ENCODE measurements around the gene EXOC4. TPM values are rescaled to one million over a fixed set of nuclear protein-coding genes. Genes with fewer than 3 reads are reported as not detected.

EXOC4 gene
- total and polyA plus RNA-seq, 4 donors = 47.5 to 100 (median 72.3) TPM

GRCh38 chr7:134042307-134042706 lies 789.4 kb downstream of the EXOC4 start:
- H3K4me1 ChIP-seq (ENCODE audit: control insufficient read depth, insufficient read depth, low read length) = no peaks in the 10 kb centered on the region
- no peaks in the 10 kb centered on the region for H3K9me3 ChIP-seq (ENCODE audit: control insufficient read depth, insufficient read depth, low read length)
- no peaks in the 10 kb centered on the region for H3K36me3 ChIP-seq (ENCODE audit: control insufficient read depth, insufficient read depth, low read length)
- WGBS (ENCODE audit: insufficient coverage) = 50% methylated on average over 4 of the region's 4 CpGs
- H3K27me3 ChIP-seq (ENCODE audit: control insufficient read depth, insufficient read depth, low read length) = no peaks in the 10 kb centered on the region
- no peak overlapping the region for H3K4me3 ChIP-seq (ENCODE audit: low read depth, low read length)
- no peak overlapping the region for H3K27ac ChIP-seq (ENCODE audit: low read depth, low read length)
- peak in 1 of 6 donors; percentile 25 for DNase-seq (ENCODE audit: low read depth in 4 of 6, low spot score in 6 of 6)

GRCh38 chr7:134044682-134045081 lies 791.8 kb downstream of the EXOC4 start:
- Histone ChIP-seq H3K4me3 (ENCODE audit: low read depth, low read length) (no peak overlapping the region), H3K4me1 (ENCODE audit: control insufficient read depth, insufficient read depth, low read length) (no peaks in the 10 kb centered on the region), H3K27me3 (ENCODE audit: control insufficient read depth, insufficient read depth, low read length) (no peaks in the 10 kb centered on the region), H3K27ac (ENCODE audit: low read depth, low read length) (no peak overlapping the region), H3K9me3 (ENCODE audit: control insufficient read depth, insufficient read depth, low read length) (no peaks in the 10 kb centered on the region), H3K36me3 (ENCODE audit: control insufficient read depth, insufficient read depth, low read length) (no peaks in the 10 kb centered on the region)
- no peak for DNase-seq (ENCODE audit: low read depth in 4 of 6, low spot score in 6 of 6)
- 100% methylated on average over 1 of the region's 2 CpGs for WGBS (ENCODE audit: insufficient coverage)

- WGBS (ENCODE audit: insufficient coverage) = no CpG with 5 or more reads among the region's 4 CpGs
- no peak overlapping the region for H3K27ac ChIP-seq (ENCODE audit: low read depth, low read length)
- no peak for DNase-seq (ENCODE audit: low read depth in 4 of 6, low spot score in 6 of 6)
- H3K27me3 ChIP-seq (ENCODE audit: control insufficient read depth, insufficient read depth, low read length) = no peaks in the 10 kb centered on the region
- no peaks in the 10 kb centered on the region for H3K36me3 ChIP-seq (ENCODE audit: control insufficient read depth, insufficient read depth, low read length)
- no peaks in the 10 kb centered on the region for H3K4me1 ChIP-seq (ENCODE audit: control insufficient read depth, insufficient read depth, low read length)
- no peaks in the 10 kb centered on the region for H3K9me3 ChIP-seq (ENCODE audit: control insufficient read depth, insufficient read depth, low read length)
- H3K4me3 ChIP-seq (ENCODE audit: low read depth, low read length) = no peak overlapping the region
These were observed 792.8 kb downstream of the EXOC4 start for GRCh38 chr7:134045716-134046115.

- H3K27ac ChIP-seq (ENCODE audit: low read depth, low read length) = no peak overlapping the region
- no peak for DNase-seq (ENCODE audit: low read depth in 4 of 6, low spot score in 6 of 6)
These were observed 793.8 kb downstream of the EXOC4 start for GRCh38 chr7:134046594-134047128.

GRCh38 chr7:134047675-134048074 lies 794.8 kb downstream of the EXOC4 start:
- H3K27ac ChIP-seq (ENCODE audit: low read depth, low read length) = no peak overlapping the region
- no peak overlapping the region for H3K4me3 ChIP-seq (ENCODE audit: low read depth, low read length)
- no peaks in the 10 kb centered on the region for H3K9me3 ChIP-seq (ENCODE audit: control insufficient read depth, insufficient read depth, low read length)
- WGBS (ENCODE audit: insufficient coverage) = no CpG with 5 or more reads among the region's 4 CpGs
- no peaks in the 10 kb centered on the region for H3K27me3 ChIP-seq (ENCODE audit: control insufficient read depth, insufficient read depth, low read length)
- DNase-seq (ENCODE audit: low read depth in 4 of 6, low spot score in 6 of 6) = no peak
- no peaks in the 10 kb centered on the region for H3K4me1 ChIP-seq (ENCODE audit: control insufficient read depth, insufficient read depth, low read length)
- H3K36me3 ChIP-seq (ENCODE audit: control insufficient read depth, insufficient read depth, low read length) = no peaks in the 10 kb centered on the region

More at GRCh38 chr7:134046594-134047128, 793.8 kb downstream of the EXOC4 start:
- 92% methylated on average over 4 of the region's 9 CpGs for WGBS (ENCODE audit: insufficient coverage)
- Histone ChIP-seq H3K4me3 (ENCODE audit: low read depth, low read length) (no peak overlapping the region), H3K36me3 (ENCODE audit: control insufficient read depth, insufficient read depth, low read length) (no peaks in the 10 kb centered on the region), H3K27me3 (ENCODE audit: control insufficient read depth, insufficient read depth, low read length) (no peaks in the 10 kb centered on the region), H3K9me3 (ENCODE audit: control insufficient read depth, insufficient read depth, low read length) (no peaks in the 10 kb centered on the region), H3K4me1 (ENCODE audit: control insufficient read depth, insufficient read depth, low read length) (no peaks in the 10 kb centered on the region)

- no CpG with 5 or more reads among the region's 1 CpG for WGBS (ENCODE audit: insufficient coverage)
- H3K9me3 ChIP-seq (ENCODE audit: control insufficient read depth, insufficient read depth, low read length) = no peaks in the 10 kb centered on the region
- no peak overlapping the region for H3K4me3 ChIP-seq (ENCODE audit: low read depth, low read length)
- no peak for DNase-seq (ENCODE audit: low read depth in 4 of 6, low spot score in 6 of 6)
- H3K27ac ChIP-seq (ENCODE audit: low read depth, low read length) = no peak overlapping the region
- H3K4me1 ChIP-seq (ENCODE audit: control insufficient read depth, insufficient read depth, low read length) = no peaks in the 10 kb centered on the region
- H3K27me3 ChIP-seq (ENCODE audit: control insufficient read depth, insufficient read depth, low read length) = no peaks in the 10 kb centered on the region
- no peaks in the 10 kb centered on the region for H3K36me3 ChIP-seq (ENCODE audit: control insufficient read depth, insufficient read depth, low read length)
These were observed 795.3 kb downstream of the EXOC4 start for GRCh38 chr7:134048166-134048565.

- Histone ChIP-seq H3K27ac (ENCODE audit: low read depth, low read length) (no peak overlapping the region), H3K36me3 (ENCODE audit: control insufficient read depth, insufficient read depth, low read length) (no peaks in the 10 kb centered on the region), H3K4me3 (ENCODE audit: low read depth, low read length) (no peak overlapping the region), H3K27me3 (ENCODE audit: control insufficient read depth, insufficient read depth, low read length) (no peaks in the 10 kb centered on the region), H3K4me1 (ENCODE audit: control insufficient read depth, insufficient read depth, low read length) (no peaks in the 10 kb centered on the region), H3K9me3 (ENCODE audit: control insufficient read depth, insufficient read depth, low read length) (no peaks in the 10 kb centered on the region)
- WGBS (ENCODE audit: insufficient coverage) = 100% methylated on average over 1 of the region's 2 CpGs
- DNase-seq (ENCODE audit: low read depth in 4 of 6, low spot score in 6 of 6) = no peak
These were observed 798.1 kb downstream of the EXOC4 start for GRCh38 chr7:134051020-134051419.

- Histone ChIP-seq H3K4me3 (ENCODE audit: low read depth, low read length) (no peak overlapping the region), H3K27ac (ENCODE audit: low read depth, low read length) (no peak overlapping the region), H3K27me3 (ENCODE audit: control insufficient read depth, insufficient read depth, low read length) (no peaks in the 10 kb centered on the region), H3K4me1 (ENCODE audit: control insufficient read depth, insufficient read depth, low read length) (no peaks in the 10 kb centered on the region), H3K36me3 (ENCODE audit: control insufficient read depth, insufficient read depth, low read length) (no peaks in the 10 kb centered on the region), H3K9me3 (ENCODE audit: control insufficient read depth, insufficient read depth, low read length) (no peaks in the 10 kb centered on the region)
- 88% methylated on average over 3 of the region's 8 CpGs for WGBS (ENCODE audit: insufficient coverage)
- no peak for DNase-seq (ENCODE audit: low read depth in 4 of 6, low spot score in 6 of 6)
These were observed 803.9 kb downstream of the EXOC4 start for GRCh38 chr7:134056816-134057215.

GRCh38 chr7:134058521-134058920 lies 805.6 kb downstream of the EXOC4 start:
- Histone ChIP-seq H3K36me3 (ENCODE audit: control insufficient read depth, insufficient read depth, low read length) (no peaks in the 10 kb centered on the region), H3K9me3 (ENCODE audit: control insufficient read depth, insufficient read depth, low read length) (no peaks in the 10 kb centered on the region), H3K4me3 (ENCODE audit: low read depth, low read length) (no peak overlapping the region), H3K27me3 (ENCODE audit: control insufficient read depth, insufficient read depth, low read length) (no peaks in the 10 kb centered on the region), H3K27ac (ENCODE audit: low read depth, low read length) (no peak overlapping the region), H3K4me1 (ENCODE audit: control insufficient read depth, insufficient read depth, low read length) (no peaks in the 10 kb centered on the region)
- WGBS (ENCODE audit: insufficient coverage) = no CpG with 5 or more reads among the region's 3 CpGs
- DNase-seq (ENCODE audit: low read depth in 4 of 6, low spot score in 6 of 6) = no peak

- H3K27me3 ChIP-seq (ENCODE audit: control insufficient read depth, insufficient read depth, low read length) = no peaks in the 10 kb centered on the region
- no peak overlapping the region for H3K27ac ChIP-seq (ENCODE audit: low read depth, low read length)
- H3K9me3 ChIP-seq (ENCODE audit: control insufficient read depth, insufficient read depth, low read length) = no peaks in the 10 kb centered on the region
- 83% methylated on average over 3 of the region's 4 CpGs for WGBS (ENCODE audit: insufficient coverage)
- DNase-seq (ENCODE audit: low read depth in 4 of 6, low spot score in 6 of 6) = no peak
- no peaks in the 10 kb centered on the region for H3K4me1 ChIP-seq (ENCODE audit: control insufficient read depth, insufficient read depth, low read length)
- no peaks in the 10 kb centered on the region for H3K36me3 ChIP-seq (ENCODE audit: control insufficient read depth, insufficient read depth, low read length)
- no peak overlapping the region for H3K4me3 ChIP-seq (ENCODE audit: low read depth, low read length)
These were observed 806.1 kb downstream of the EXOC4 start for GRCh38 chr7:134058980-134059379.
